ENCODE data around the gene CDH6.

DNA sequence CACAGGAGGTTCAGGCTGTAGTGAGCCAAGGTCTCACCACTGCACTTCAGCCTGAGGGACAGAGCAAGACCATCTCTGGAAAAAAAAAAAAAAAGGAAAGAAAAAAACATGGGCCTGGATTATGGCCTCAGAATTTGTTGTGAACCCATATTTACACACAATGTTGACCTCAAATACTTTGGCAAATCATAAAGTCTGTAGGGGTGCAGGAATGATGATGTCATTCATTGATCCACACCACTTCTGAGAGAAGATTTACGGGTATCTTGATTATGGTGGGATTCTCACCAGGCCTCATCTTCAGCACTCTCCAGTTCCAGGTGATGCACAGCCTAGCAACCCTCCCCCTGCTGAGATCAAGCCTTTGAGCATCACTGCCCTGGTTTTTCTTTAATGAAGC, 156.9 kb downstream of the CDH6 start:
- TF ChIP-seq, protein P1, sequence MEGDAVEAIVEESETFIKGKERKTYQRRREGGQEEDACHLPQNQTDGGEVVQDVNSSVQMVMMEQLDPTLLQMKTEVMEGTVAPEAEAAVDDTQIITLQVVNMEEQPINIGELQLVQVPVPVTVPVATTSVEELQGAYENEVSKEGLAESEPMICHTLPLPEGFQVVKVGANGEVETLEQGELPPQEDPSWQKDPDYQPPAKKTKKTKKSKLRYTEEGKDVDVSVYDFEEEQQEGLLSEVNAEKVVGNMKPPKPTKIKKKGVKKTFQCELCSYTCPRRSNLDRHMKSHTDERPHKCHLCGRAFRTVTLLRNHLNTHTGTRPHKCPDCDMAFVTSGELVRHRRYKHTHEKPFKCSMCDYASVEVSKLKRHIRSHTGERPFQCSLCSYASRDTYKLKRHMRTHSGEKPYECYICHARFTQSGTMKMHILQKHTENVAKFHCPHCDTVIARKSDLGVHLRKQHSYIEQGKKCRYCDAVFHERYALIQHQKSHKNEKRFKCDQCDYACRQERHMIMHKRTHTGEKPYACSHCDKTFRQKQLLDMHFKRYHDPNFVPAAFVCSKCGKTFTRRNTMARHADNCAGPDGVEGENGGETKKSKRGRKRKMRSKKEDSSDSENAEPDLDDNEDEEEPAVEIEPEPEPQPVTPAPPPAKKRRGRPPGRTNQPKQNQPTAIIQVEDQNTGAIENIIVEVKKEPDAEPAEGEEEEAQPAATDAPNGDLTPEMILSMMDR (IDR thresholded peaks at IDR 0.05 in 2 of 3, conservative IDR thresholded peaks at IDR 0.05 in 1 of 3; ENCODE audit: control insufficient read depth in 2 of 3, extremely low read depth in 1 of 3, insufficient read depth in 1 of 3, low read depth in 3 of 3, low read length in 3 of 3): no peak
- TF ChIP-seq SREBF2 (IDR thresholded peaks at IDR 0.05; ENCODE audit: low read length) (no peak), MYC (IDR thresholded peaks at IDR 0.05; ENCODE audit: insufficient read depth, insufficient read length, insufficient replicate concordance, low read length, severe bottlenecking) (no peak), GABPA (IDR thresholded peaks at IDR 0.05; ENCODE audit: low read depth) (no peak), EP300 (IDR thresholded peaks at IDR 0.05; ENCODE audit: borderline replicate concordance in 1 of 2, control insufficient read depth in 1 of 2, low read depth in 2 of 2, low read length in 2 of 2) (no peak), POLR2A (IDR thresholded peaks at IDR 0.05; ENCODE audit: low read depth, low read length) (no peak), CHD1 (IDR thresholded peaks at IDR 0.05; ENCODE audit: low read depth, low read length) (no peak), ZNF384 (IDR thresholded peaks at IDR 0.05; ENCODE audit: borderline replicate concordance, low read depth, low read length) (no peak), RBBP5 (conservative IDR thresholded peaks at IDR 0.05) (no peak), ZNF274 (IDR thresholded peaks at IDR 0.05; ENCODE audit: insufficient read depth, insufficient read length) (no peak)
- TF ChIP-seq, protein P2, sequence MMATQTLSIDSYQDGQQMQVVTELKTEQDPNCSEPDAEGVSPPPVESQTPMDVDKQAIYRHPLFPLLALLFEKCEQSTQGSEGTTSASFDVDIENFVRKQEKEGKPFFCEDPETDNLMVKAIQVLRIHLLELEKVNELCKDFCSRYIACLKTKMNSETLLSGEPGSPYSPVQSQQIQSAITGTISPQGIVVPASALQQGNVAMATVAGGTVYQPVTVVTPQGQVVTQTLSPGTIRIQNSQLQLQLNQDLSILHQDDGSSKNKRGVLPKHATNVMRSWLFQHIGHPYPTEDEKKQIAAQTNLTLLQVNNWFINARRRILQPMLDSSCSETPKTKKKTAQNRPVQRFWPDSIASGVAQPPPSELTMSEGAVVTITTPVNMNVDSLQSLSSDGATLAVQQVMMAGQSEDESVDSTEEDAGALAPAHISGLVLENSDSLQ (IDR thresholded peaks at IDR 0.05): no peak
- TF ChIP-seq, protein P3, sequence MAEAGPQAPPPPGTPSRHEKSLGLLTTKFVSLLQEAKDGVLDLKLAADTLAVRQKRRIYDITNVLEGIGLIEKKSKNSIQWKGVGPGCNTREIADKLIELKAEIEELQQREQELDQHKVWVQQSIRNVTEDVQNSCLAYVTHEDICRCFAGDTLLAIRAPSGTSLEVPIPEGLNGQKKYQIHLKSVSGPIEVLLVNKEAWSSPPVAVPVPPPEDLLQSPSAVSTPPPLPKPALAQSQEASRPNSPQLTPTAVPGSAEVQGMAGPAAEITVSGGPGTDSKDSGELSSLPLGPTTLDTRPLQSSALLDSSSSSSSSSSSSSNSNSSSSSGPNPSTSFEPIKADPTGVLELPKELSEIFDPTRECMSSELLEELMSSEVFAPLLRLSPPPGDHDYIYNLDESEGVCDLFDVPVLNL (IDR thresholded peaks at IDR 0.05; ENCODE audit: low read depth, low read length): no peak
- TF ChIP-seq, protein P4, sequence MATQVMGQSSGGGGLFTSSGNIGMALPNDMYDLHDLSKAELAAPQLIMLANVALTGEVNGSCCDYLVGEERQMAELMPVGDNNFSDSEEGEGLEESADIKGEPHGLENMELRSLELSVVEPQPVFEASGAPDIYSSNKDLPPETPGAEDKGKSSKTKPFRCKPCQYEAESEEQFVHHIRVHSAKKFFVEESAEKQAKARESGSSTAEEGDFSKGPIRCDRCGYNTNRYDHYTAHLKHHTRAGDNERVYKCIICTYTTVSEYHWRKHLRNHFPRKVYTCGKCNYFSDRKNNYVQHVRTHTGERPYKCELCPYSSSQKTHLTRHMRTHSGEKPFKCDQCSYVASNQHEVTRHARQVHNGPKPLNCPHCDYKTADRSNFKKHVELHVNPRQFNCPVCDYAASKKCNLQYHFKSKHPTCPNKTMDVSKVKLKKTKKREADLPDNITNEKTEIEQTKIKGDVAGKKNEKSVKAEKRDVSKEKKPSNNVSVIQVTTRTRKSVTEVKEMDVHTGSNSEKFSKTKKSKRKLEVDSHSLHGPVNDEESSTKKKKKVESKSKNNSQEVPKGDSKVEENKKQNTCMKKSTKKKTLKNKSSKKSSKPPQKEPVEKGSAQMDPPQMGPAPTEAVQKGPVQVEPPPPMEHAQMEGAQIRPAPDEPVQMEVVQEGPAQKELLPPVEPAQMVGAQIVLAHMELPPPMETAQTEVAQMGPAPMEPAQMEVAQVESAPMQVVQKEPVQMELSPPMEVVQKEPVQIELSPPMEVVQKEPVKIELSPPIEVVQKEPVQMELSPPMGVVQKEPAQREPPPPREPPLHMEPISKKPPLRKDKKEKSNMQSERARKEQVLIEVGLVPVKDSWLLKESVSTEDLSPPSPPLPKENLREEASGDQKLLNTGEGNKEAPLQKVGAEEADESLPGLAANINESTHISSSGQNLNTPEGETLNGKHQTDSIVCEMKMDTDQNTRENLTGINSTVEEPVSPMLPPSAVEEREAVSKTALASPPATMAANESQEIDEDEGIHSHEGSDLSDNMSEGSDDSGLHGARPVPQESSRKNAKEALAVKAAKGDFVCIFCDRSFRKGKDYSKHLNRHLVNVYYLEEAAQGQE (IDR thresholded peaks at IDR 0.05; ENCODE audit: low read depth, low read length): no peak
